Liver (tissue), 9 donors: ENCODE data around the gene ZFAND3. TPM values are rescaled to one million over a fixed set of nuclear protein-coding genes. Genes with fewer than 3 reads are reported as not detected.

ENCODE experiments used
- DNase-seq: peaks from one replicate; pipeline ENCODE4 v3.0.0-alpha.2; 2017; ENCODE audit warnings: low spot score
- H3K27ac ChIP-seq, 2 donors: one replicate each; pipeline ENCODE4 v1.7.0; 2013; ENCODE audit warnings: inconsistent platforms in 2 of 2, low read length in 2 of 2, control low read depth in 1 of 2, low read depth in 1 of 2, mild to moderate bottlenecking in 1 of 2
- H3K27me3 ChIP-seq, 4 donors: one replicate each; pipeline versions ENCODE4 v1.6.1 to v1.7.0; 2013; ENCODE audit warnings: low read length in 3 of 4, inconsistent platforms in 1 of 4, mild to moderate bottlenecking in 1 of 4, moderate library complexity in 1 of 4; ENCODE audit not compliant: control insufficient read depth in 4 of 4, insufficient read depth in 4 of 4
- H3K36me3 ChIP-seq, 4 donors: one replicate each; pipeline versions ENCODE4 v1.6.1 to v1.7.0; 2013; ENCODE audit warnings: low read length in 3 of 4, mild to moderate bottlenecking in 3 of 4, low read depth in 1 of 4, moderate library complexity in 1 of 4; ENCODE audit not compliant: control insufficient read depth in 4 of 4, insufficient read depth in 3 of 4
- H3K4me1 ChIP-seq, 4 donors: one replicate each; pipeline versions ENCODE4 v1.6.1 to v1.7.0; 2013; ENCODE audit warnings: low read length in 3 of 4, mild to moderate bottlenecking in 3 of 4, moderate library complexity in 1 of 4; ENCODE audit not compliant: control insufficient read depth in 4 of 4, insufficient read depth in 4 of 4
- H3K4me3 ChIP-seq, 3 donors: one replicate each; pipeline versions ENCODE4 v1.6.1 to v1.7.0; 2013; ENCODE audit warnings: low read length in 3 of 3, control low read depth in 1 of 3, low read depth in 1 of 3, mild to moderate bottlenecking in 1 of 3
- H3K9ac ChIP-seq, 2 donors: one replicate each; pipeline ENCODE4 v1.7.0; 2013; ENCODE audit warnings: low read length in 2 of 2, mild to moderate bottlenecking in 2 of 2, moderate library complexity in 2 of 2, control low read depth in 1 of 2, low read depth in 1 of 2
- H3K9me3 ChIP-seq, 4 donors: one replicate each; pipeline versions ENCODE4 v1.6.1 to v1.7.0; 2013; ENCODE audit warnings: low read length in 3 of 4; ENCODE audit not compliant: control insufficient read depth in 4 of 4
- ATF3 ChIP-seq: IDR thresholded peaks from 2 replicates; pipeline ENCODE4 v1.6.1; 2016; ENCODE audit warnings: antibody characterized with exemption
- CTCF ChIP-seq: fragments of 150-350 bp; IDR thresholded peaks from 2 replicates; pipeline ENCODE4 v1.5.1; 2017; ENCODE audit warnings: improper control_type of control experiment, low read depth, low read length; ENCODE audit not compliant: missing input control
- EGR1 ChIP-seq, 2 donors: IDR thresholded peaks; 2 replicates each; pipeline ENCODE4 v1.6.1; 2016 to 2018; ENCODE audit warnings: antibody characterized with exemption in 2 of 2, low read depth in 2 of 2
- FOXA1 ChIP-seq: IDR thresholded peaks from 2 replicates; pipeline ENCODE4 v1.6.1; 2016; ENCODE audit warnings: antibody characterized with exemption
- FOXA2 ChIP-seq: IDR thresholded peaks from 2 replicates; pipeline ENCODE4 v1.6.1; 2016; ENCODE audit warnings: antibody characterized with exemption
- GABPA ChIP-seq, 2 donors: IDR thresholded peaks in 1 of 2; conservative IDR thresholded peaks in 1 of 2; 2 replicates each; pipeline ENCODE4 v1.6.1; 2016; ENCODE audit warnings: antibody characterized with exemption in 2 of 2, mild to moderate bottlenecking in 1 of 2, moderate library complexity in 1 of 2
- HNF4A ChIP-seq, 2 donors: conservative IDR thresholded peaks; 2 replicates each; pipeline ENCODE4 v1.6.1; 2016; ENCODE audit warnings: antibody characterized with exemption in 2 of 2, mild to moderate bottlenecking in 2 of 2
- HNF4G ChIP-seq: IDR thresholded peaks from 2 replicates; pipeline ENCODE4 v1.6.1; 2016; ENCODE audit warnings: antibody characterized with exemption
- JUND ChIP-seq, 2 donors: IDR thresholded peaks; 2 replicates each; pipeline ENCODE4 v1.6.1; 2016; ENCODE audit warnings: antibody characterized with exemption in 2 of 2
- MAX ChIP-seq: IDR thresholded peaks from 2 replicates; pipeline ENCODE4 v1.6.1; 2016; ENCODE audit warnings: antibody characterized with exemption
- NR2F2 ChIP-seq: IDR thresholded peaks from 2 replicates; pipeline ENCODE4 v1.6.1; 2016; ENCODE audit warnings: antibody characterized with exemption
- RAD21 ChIP-seq, 2 donors: IDR thresholded peaks; 2 replicates each; pipeline ENCODE4 v1.6.1; 2016; ENCODE audit warnings: antibody characterized with exemption in 2 of 2, mild to moderate bottlenecking in 2 of 2
- REST ChIP-seq: IDR thresholded peaks from 2 replicates; pipeline ENCODE4 v1.6.1; 2016; ENCODE audit warnings: antibody characterized with exemption, mild to moderate bottlenecking
- RXRA ChIP-seq, 2 donors: IDR thresholded peaks; 2 replicates each; pipeline ENCODE4 v1.6.1; 2017 to 2018; ENCODE audit warnings: antibody characterized with exemption in 2 of 2, mild to moderate bottlenecking in 1 of 2
- SP1 ChIP-seq: IDR thresholded peaks from 2 replicates; pipeline ENCODE4 v1.6.1; 2018; ENCODE audit warnings: antibody characterized with exemption, mild to moderate bottlenecking
- TAF1 ChIP-seq: conservative IDR thresholded peaks from 2 replicates; pipeline ENCODE4 v1.6.1; 2016; ENCODE audit warnings: antibody characterized with exemption, mild to moderate bottlenecking
- YY1 ChIP-seq: IDR thresholded peaks from 2 replicates; pipeline ENCODE4 v1.6.1; 2016; ENCODE audit warnings: antibody characterized with exemption, mild to moderate bottlenecking
- ZBTB33 ChIP-seq: IDR thresholded peaks from 2 replicates; pipeline ENCODE4 v1.6.1; 2016; ENCODE audit warnings: antibody characterized with exemption
- WGBS: extraction: QIAGEN DNeasy Blood & Tissue Kit; methylation state at CpG from one replicate; pipeline ENCODE4 v1.1.7; 2013; 5-methylcytosine and 5-hydroxymethylcytosine counted together
- polyA plus RNA-seq, 2 donors: library from polyadenylated mRNA; stranded (reverse) in 1 of 2; unstranded in 1 of 2; fragments of 200-250 nt in 1 of 2; fragments of >200 nt in 1 of 2; fragmentation: Nextera tagmentation in 1 of 2; extraction: Ambion mirVana in 1 of 2; gene quantifications; one replicate each; pipeline versions ENCODE4 v1.2.1 to v1.2.3, GENCODE V29; 2013 to 2015
- total RNA-seq, 2 donors: library from RNA; depleted of rRNA; stranded (reverse); fragments of >200 nt; gene quantifications; one replicate each; pipeline ENCODE4 v1.2.3, GENCODE V29; 2014
- donor health status: healthy.
- donor health status: healthy.
- donor health status: healthy.
- donor health status: healthy.
- donor health status: healthy.

The ZFAND3 gene
- total and polyA plus RNA-seq, 4 donors = 7.7 to 37.5 (median 23.1) TPM

- H3K4me3 ChIP-seq = no peak overlapping the region
- no peaks in the 10 kb centered on the region for H3K36me3 ChIP-seq
- peaks cover 22 to 67% (median 44%) of the 10 kb centered on the region in 4 donors for H3K4me1 ChIP-seq
- TF ChIP-seq GABPA (IDR thresholded peaks at IDR 0.05 in 1 of 2, conservative IDR thresholded peaks at IDR 0.05 in 1 of 2) = no peak
- no peak for TF ChIP-seq REST
- TF ChIP-seq HNF4G = no peak
- TF ChIP-seq NR2F2 = no peak
- no peak for TF ChIP-seq JUND (IDR thresholded peaks at IDR 0.05)
- TF ChIP-seq ATF3 = no peak
- no peak for TF ChIP-seq HNF4A (conservative IDR thresholded peaks at IDR 0.05)
- TF ChIP-seq MAX = no peak
- TF ChIP-seq YY1 = no peak
- TF ChIP-seq SP1 = no peak
- TF ChIP-seq TAF1 = no peak
- no peak for TF ChIP-seq EGR1 (IDR thresholded peaks at IDR 0.05; ENCODE audit: low read depth in 2 of 2)
- TF ChIP-seq RAD21 (IDR thresholded peaks at IDR 0.05) = no peak
- TF ChIP-seq CTCF = no peak
- TF ChIP-seq RXRA (IDR thresholded peaks at IDR 0.05) = no peak
- no peak for TF ChIP-seq FOXA1
- TF ChIP-seq ZBTB33 = no peak
- TF ChIP-seq FOXA2 = no peak
- H3K27me3 ChIP-seq = no peaks in the 10 kb centered on the region
- H3K9me3 ChIP-seq = no peaks in the 10 kb centered on the region
- WGBS = 72% methylated on average over 4 of the region's 4 CpGs
- DNase-seq = no peak
- no peak overlapping the region for H3K9ac ChIP-seq
- no peak overlapping the region for H3K27ac ChIP-seq
These were observed 28.8 kb downstream of the ZFAND3 start for GRCh38 chr6:37848371-37848770.
